ENCODE results near the gene ZDHHC14. TPM values are rescaled to one million over a fixed set of nuclear protein-coding genes. Genes with fewer than 3 reads are reported as not detected.

The ZDHHC14 gene
- total RNA-seq, 4 donors from 2014 or later = 6.2 to 20.6 (median 15.1) TPM

GRCh38 chr6:157685596-157686280 lies 304.7 kb downstream of the ZDHHC14 start:
- no peaks in the 10 kb centered on the region for H3K9me3 ChIP-seq
- no peak overlapping the region for H3K27ac ChIP-seq
- H3K4me1 ChIP-seq = no peaks in the 10 kb centered on the region
- 91 to 95% methylated on average over 10 of the region's 10 CpGs for WGBS, 2 donors
- no peak for TF ChIP-seq CTCF (IDR thresholded peaks at IDR 0.05)
- no peak for TF ChIP-seq POLR2A (IDR thresholded peaks at IDR 0.05)
- intact Hi-C loops (cut with DNase I) = no loop called here
- H3K4me3 ChIP-seq (replicated peaks in 1 of 3) = no peak overlapping the region
- DNase-seq = no peak
- no peaks in the 10 kb centered on the region for H3K27me3 ChIP-seq
- H3K36me3 ChIP-seq = no peaks in the 10 kb centered on the region

- intact Hi-C loops (cut with DNase I) = no loop called here
- DNase-seq = no peak
- 86 to 90% methylated on average over 17 of the region's 17 CpGs for WGBS, 2 donors
- no peaks in the 10 kb centered on the region for H3K4me1 ChIP-seq
- no peaks in the 10 kb centered on the region for H3K9me3 ChIP-seq
- H3K4me3 ChIP-seq (replicated peaks in 1 of 3) = no peak overlapping the region
- no peaks in the 10 kb centered on the region for H3K36me3 ChIP-seq
- no peaks in the 10 kb centered on the region for H3K27me3 ChIP-seq
- TF ChIP-seq CTCF (IDR thresholded peaks at IDR 0.05) (no peak), POLR2A (IDR thresholded peaks at IDR 0.05) (no peak)
- H3K27ac ChIP-seq = no peak overlapping the region
Observed at GRCh38 chr6:157688275-157688959, 307.4 kb downstream of the ZDHHC14 start.

- H3K4me3 ChIP-seq (replicated peaks in 1 of 3) = no peak overlapping the region
- H3K27me3 ChIP-seq = no peaks in the 10 kb centered on the region
- DNase-seq = no peak
- H3K36me3 ChIP-seq = no peaks in the 10 kb centered on the region
- H3K9me3 ChIP-seq = no peaks in the 10 kb centered on the region
- no peak overlapping the region for H3K27ac ChIP-seq
- intact Hi-C loops (cut with DNase I) = no loop called here
- H3K4me1 ChIP-seq = no peaks in the 10 kb centered on the region
- TF ChIP-seq CTCF (IDR thresholded peaks at IDR 0.05) (no peak), POLR2A (IDR thresholded peaks at IDR 0.05) (no peak)
- 66 to 68% methylated on average over 13 to 17 of the region's 17 CpGs for WGBS, 2 donors
Observed at GRCh38 chr6:157688960-157689599, 308.1 kb downstream of the ZDHHC14 start.

GRCh38 chr6:157689875-157690274 lies 308.9 kb downstream of the ZDHHC14 start:
- no peaks in the 10 kb centered on the region for H3K27me3 ChIP-seq
- TF ChIP-seq POLR2A (IDR thresholded peaks at IDR 0.05) (no peak), CTCF (IDR thresholded peaks at IDR 0.05) (no peak)
- H3K4me3 ChIP-seq (replicated peaks in 1 of 3) = no peak overlapping the region
- no peak overlapping the region for H3K27ac ChIP-seq
- DNase-seq = no peak
- H3K4me1 ChIP-seq = peaks cover 0 to under 1% of the 10 kb centered on the region in 2 donors
- no peaks in the 10 kb centered on the region for H3K36me3 ChIP-seq
- no peaks in the 10 kb centered on the region for H3K9me3 ChIP-seq
- WGBS, 2 donors = 78 to 83% methylated on average over 6 to 7 of the region's 7 CpGs
- intact Hi-C loops (cut with DNase I) = no loop called here

Data from thyroid gland (tissue), 4 donors.